Kasumi-1 (cell line): ENCODE measurements around the gene TMEM131.

ENCODE experiments used
- DNase-seq, 2 experiments: peaks; one replicate each; lab custom pipeline; 2025; lab: John Stamatoyannopoulos, UW

Gene TMEM131

DNA sequence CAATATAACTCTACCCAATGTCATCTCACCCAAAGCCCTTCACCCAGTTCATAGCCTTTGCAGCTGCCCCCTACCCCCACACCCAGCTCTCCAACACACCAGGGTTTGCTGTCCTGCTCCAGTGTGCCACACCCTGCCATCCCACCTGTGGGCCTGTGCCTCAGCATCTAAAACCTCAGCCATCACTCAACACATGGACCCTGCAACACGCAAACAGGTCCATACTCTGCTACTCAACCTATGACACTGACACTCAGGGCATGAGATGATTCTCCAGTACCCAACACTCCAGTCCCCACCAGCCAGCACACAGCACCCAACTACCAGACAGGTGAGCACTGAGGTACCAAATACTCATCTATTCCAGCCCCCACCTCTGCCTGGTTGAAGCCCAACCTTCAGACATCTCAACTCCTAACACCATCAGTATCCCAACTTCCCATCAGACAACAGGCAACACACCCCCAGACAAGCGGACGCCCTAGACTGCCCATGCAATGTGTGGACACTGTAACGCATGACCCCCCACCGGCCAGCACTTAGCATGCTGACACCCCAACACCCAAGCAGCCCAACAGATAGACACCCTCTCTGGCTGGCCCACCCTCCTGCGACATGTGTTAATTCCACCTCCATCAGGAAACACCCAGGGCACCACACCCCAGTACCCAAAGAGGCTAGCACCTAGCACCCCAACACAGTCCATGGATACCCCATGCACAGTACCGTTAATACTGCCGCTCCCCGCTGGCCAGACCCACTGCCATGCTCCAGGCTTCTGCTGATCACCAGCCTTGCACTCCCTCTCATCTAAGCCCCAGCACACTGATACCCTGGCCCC is 257.3 kb downstream of the TMEM131 start:
- no peak for DNase-seq

DNA sequence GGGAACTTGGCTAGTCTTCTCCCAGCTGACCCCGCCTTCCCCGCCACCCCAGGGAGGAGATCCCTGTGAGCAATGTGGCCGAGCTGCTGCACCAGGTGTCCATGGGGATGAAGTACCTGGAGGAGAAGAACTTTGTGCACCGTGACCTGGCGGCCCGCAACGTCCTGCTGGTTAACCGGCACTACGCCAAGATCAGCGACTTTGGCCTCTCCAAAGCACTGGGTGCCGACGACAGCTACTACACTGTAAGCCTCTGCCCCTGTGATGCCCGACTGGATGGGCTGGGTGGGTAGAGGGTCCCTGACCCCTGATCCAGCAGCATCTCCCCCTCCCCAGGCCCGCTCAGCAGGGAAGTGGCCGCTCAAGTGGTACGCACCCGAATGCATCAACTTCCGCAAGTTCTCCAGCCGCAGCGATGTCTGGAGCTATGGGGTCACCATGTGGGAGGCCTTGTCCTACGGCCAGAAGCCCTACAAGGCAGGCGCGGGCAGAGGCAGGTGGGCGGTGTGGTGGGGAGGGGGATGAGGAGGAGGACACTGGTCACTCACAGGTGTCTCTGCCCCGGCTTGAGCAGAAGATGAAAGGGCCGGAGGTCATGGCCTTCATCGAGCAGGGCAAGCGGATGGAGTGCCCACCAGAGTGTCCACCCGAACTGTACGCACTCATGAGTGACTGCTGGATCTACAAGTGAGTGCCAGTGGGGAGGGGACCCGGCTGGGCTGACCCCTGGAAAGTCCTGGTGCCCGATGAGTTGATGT is 258.1 kb downstream of the TMEM131 start:
- no peak for DNase-seq

DNA sequence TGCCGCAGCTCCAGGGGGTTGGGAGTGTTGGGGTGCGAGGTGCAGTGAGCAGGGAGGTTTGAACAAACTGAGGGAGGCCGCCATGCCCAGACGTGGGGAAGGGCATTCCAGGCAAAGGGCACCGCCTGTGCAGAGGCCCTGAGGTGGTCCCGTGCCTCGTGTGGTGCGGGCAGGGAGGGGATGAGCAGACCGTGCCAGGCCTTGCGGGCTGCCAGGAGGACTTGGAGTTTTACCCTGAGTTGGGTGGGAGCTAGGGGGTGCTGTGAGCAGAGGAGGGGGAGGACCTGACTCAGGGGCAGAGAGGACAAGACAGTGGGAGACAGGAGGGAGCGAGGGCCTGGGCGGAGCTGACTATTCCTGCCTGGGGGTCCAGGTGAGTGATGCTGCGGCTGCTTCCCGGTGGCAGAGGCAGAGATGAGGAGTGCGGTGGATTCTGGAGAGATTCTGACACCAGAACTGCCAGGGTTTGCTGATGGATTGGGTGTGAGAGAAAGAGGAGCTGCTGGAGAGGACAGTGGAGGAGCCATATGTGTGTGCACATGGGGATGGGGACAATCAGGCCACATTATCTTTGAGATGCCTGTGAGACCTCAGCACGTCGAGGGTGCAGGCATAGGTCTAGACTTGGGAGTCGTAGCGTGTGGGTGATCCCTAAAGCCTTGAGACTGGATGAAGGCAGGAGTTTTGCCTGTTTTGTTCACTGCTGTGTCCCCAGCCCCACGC is 259.0 kb downstream of the TMEM131 start:
- no peak for DNase-seq

DNA sequence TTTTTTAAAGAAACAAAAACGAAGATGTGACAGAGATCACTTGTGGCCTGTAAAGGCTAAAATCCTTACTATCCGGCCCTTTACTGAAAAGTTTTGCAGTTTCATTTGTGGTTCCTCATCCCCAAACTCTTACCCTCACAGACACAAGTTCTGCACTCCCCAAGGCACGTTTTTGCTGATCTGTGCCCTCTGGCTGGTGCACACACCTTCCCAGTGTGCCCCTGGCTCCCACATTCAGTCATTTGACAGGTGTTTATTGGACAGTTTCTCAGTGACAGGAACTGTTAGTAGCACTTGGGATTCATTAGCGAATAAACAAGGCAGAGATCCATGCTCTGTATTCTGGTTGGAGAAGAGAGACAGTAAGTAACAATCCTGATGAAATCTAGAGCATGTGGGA is 259.6 kb downstream of the TMEM131 start:
- DNase-seq = no peak

DNA sequence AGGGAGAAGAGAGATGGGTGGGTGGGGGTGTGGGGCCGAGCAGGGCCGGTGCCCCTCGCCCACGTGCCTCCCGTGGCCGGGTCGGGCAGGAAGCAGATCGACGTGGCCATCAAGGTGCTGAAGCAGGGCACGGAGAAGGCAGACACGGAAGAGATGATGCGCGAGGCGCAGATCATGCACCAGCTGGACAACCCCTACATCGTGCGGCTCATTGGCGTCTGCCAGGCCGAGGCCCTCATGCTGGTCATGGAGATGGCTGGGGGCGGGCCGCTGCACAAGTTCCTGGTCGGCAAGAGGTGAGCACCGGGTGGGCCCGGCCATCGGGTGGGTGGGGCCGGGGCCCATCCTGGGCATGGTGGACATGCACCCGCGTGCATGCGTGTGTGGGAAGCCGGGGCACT is 260.6 kb downstream of the TMEM131 start:
- DNase-seq = no peak

DNA sequence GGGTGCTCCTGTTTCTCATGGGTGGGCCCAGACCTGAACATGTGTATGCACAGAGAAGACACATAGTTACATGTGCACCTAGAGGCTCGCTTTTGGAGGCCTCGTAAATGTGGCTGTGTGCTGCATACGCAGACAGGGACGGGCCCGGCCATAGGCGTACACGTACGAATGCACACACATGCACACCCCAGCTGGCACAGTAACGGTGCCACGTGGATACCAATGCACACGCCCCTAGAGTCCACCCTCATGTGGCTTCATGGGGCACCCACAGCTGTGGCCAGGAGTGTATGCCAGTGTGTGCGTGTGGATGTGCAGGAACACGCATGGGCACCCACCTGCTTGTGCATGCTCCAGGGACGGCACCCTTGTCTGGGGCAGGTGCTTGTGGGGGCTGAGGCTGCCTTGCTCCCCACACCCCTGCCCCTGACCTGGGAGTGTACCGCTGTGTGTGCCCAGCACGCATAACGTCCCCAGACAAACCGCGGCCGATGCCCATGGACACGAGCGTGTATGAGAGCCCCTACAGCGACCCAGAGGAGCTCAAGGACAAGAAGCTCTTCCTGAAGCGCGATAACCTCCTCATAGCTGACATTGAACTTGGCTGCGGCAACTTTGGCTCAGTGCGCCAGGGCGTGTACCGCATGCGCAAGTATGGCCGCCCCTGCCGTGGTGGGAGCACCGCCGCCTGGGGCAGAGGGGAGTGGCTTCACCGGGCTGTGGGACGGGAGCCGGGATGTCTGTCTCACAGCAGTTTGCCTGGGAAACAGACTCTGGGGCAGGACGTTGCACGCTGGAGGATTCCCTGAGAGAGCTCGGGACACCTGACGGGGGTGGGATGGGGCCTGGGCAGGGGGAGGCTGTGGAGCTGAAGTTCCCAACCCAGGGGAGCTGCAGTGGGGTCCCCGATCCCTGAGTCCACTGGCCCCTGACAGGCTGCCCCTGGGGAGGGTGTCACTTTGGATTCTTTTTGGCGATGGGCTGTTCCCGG is 261.4 kb downstream of the TMEM131 start:
- no peak for DNase-seq

DNA sequence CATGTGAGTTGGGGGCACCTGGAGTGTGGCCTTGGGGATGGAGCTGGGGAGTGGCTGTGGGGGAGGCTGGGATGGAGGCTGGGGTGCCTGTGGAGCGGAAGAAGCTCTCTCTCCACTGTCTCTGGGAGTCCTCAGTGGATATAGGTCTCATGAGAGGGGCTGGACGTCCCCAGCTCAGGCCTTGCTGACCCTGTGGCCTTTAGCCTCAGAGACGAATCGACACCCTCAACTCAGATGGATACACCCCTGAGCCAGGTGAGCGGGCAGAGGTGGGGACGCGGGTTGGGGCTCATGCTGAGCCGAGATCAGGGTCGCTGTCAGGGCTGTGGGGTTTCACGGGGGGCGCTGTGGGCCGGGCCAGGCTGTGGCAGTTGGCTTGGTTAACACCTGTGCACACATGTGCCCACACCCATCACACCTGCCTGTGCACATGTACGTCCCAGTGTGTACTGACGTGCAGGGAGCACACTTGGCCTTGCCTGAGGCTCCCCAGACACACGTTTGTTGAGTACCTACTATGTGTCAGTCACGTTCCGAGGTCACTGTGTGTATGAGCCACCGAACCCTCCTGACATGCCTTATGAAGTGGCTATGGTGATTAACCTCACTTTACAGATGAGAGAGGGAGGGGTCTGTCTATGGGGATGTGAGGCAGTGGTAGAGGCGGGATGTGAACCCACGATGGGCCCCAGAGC is 262.3 kb downstream of the TMEM131 start:
- no peak for DNase-seq

DNA sequence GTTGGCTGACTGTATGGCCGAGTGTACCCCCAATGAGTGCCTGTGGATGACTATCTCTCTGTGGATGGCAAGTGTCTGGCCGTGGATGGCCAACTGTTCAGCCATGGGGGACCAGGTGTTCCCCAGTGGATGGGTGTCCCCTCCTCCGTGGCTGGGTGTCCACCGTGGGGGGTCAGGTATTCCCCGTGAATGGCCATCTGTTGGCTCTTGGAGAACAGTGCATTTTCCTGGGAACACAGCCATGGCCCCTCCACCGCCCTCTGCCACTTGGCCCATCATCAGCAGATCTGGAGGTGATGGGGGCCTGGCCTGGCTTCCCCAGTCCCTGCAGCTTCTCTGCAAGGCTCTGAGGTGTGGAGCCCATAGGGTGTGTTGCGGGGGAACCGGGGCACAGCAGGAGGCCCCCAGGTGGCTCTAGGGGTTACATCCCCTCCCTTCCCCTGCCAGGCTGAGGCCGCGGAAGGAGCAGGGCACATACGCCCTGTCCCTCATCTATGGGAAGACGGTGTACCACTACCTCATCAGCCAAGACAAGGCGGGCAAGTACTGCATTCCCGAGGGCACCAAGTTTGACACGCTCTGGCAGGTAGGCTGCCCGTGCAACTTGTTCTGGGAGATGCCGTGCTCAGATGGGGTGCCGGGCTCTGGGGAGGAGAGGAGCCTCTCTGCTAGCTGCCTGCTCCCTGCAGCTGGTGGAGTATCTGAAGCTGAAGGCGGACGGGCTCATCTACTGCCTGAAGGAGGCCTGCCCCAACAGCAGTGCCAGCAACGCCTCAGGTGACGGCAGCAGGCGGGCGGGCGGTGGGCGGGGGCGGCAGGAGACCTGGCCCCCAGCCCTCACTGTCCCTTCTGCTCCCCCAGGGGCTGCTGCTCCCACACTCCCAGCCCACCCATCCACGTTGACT is 263.1 kb downstream of the TMEM131 start:
- no peak for DNase-seq

DNA sequence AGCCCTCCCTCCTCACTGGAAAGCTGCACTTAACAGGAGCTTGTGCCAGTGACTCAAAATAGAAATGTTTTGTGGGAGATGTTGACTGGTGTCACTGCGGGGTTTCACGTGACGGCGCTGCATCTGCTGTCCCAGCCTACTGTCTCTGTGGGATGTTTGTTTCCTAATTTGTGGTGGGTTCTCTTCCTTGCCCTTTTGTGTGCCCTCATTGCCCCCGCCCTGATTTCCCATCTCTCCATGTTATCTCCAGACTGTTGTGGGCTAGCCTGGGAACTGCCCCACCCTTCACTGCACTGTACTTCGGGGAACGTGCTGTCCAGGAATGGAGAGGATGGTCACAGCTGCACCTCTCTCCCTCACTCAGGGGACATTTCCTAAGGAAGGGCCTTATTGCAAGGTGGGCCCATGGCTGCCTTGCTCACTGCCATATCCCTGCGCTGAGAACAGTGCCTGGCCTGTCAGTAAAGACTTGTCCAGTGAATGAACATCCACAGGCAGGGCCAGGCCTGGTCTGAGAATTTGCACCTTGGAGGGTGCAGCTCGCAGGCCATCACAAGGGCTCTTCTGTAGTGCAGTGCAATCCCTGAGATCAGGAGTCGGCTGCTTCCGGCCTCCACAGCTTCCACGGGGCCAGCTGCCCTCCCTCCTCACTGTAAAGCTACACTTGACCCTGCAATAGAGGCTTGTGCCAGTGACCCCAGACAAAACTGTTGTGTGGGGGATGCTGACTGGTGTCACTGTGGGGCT is 264.3 kb downstream of the TMEM131 start:
- no peak for DNase-seq

DNA sequence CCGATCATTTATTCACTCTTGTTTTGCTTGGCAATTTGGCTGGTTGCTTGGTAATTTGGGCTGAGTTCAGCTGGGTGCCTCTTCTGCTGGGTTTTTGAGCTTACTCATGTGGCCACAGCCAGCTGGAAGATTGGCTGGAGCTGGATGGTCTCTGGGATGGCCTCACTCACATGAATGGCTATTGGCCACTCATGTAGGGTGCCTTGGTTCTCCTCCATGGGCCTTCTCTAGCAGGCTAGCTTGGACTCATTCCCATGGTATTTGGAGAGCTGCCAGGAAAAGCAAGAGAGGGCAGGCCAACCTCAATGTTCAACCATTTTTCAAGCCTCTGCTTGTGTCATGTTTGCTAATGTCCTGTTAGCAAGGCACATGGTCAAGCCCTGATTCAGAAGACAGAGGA is 265.5 kb downstream of the TMEM131 start:
- DNase-seq = no peak

DNA sequence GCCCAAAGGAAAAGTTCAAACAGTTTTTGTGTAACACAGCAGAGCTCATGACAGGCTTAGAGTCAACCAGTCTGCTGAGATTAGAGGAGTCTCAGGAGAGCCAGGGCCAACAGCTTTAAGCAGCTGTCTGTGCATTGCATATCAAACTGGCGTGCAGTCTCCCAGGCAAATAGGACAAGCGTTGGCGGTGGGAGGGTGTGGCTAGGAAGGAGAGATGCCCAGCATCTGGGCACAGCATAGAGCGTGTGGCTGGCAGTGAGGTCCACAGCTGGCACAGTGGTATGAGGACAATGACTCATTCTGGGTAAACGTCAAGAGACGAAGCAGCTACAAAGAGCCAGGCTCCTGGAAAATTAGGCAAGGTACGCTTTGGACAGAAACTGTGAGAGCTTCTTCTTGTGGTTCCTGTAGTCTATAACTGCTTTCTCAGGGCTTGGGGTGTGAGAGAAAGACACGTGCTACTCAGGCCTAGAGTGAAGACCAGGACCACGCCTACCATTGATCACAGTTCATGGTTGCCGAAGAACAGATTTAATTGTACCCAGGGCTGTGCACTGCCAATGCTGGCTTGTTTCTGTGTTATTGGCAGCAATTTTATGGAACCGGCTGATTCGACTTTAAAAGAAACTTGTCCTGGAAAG is 267.5 kb downstream of the TMEM131 start:
- no peak for DNase-seq

DNA sequence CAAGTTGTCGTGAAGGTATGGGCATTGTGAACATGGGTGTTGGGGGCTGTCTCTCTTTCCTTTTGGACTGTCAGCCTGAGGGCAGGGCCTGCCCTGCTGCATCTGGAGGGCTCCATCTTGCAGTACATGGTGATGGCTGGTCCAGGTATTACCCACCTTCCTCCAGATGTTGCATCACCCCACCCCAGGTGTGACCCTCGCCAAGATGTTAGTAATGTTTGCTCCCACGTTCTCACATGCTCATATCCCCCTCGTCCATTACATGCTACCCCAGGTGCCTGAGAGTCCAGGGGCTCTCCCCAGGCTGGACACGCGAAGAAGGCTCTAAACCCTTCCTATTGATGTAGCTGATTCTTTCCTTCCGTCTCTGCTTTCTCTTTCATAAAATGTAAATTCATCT is 268.5 kb downstream of the TMEM131 start:
- no peak for DNase-seq

DNA sequence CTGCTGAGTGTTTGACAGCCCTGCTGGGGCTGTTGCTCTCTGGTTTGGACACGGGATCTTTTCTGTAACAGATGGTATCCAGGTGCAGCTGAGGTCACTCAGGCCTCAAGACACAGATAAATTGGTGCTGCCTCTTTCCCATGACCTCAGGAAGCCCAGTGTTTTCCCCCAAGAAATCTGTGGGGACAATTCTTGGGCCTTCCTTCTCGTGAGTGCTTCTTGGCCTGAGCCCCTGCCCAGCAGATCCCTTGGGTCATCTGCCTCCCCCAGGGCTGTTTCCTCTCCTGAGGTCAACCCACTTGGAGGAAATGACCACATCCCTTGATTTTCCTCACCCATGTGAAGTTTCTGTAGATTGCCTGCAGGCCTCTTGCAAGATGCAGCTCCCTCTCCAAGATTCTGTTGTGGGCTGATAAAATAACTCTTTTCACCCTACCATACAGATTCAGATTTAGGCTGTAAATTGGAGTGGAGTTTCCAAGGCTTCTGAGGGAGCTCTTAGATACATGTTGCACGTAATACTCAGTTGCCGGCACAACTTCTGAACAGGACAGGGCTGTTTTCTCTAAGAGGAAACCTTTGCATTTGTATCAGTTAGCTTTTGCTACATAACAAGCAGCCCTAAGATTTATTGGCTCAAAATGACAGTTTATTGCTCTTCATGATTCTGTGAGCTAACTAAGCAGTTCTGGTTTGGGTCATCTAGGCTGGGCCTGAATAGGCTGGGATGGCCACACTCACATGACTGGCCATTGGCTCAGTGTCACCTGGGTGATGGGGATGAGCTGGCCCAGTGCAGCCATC is 269.3 kb downstream of the TMEM131 start:
- no peak for DNase-seq

DNA sequence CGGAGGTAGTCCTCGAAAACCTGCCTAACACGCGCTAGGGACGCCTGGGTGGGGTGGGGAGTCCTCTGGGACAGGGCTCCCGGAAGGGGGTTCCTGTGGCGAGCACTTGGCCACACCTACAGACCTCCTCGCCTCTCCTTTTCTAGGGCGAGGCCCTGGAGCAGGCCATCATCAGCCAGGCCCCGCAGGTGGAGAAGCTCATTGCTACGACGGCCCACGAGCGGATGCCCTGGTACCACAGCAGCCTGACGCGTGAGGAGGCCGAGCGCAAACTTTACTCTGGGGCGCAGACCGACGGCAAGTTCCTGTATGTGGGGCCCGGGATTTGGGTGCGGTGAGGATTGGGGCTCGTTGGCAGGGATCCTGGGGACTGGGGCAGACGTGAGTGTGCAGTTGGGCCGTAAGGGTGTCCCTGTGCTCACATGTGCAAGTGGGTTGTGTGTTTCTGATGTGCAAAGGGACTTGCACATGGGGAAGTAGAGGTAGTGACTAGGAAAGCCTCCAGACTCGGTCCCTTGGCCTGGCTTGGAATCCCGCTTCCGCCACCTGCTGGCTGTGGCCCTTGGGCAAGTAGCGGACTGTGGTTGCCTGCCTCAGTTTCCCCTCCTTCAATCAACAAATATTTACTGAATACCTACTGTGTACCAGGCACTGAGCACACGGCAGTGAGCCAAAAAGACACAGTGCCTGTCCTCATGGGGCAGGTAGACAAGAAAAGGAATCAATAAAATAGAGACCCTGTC is 270.6 kb downstream of the TMEM131 start:
- DNase-seq = no peak

DNA sequence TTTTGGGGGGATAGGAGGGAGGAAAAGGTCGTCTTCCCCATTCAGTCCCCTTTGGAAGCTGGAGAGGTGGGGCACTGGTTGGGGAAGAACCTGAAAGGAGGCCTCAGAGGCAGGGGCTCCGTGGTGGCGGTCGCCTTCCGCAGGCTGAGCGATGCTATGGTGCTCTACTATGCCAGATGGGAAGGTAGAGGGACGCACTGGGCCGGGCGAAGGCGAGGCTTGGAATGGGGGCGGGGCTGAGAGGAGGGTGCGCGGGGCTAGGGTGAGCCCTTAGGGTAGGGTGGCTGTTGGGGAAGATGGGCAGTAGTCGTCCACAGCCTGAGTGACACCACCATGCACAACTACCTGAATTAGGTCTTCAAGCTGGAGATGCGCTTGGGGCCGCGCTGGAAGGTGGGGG is 271.2 kb downstream of the TMEM131 start:
- DNase-seq = no peak

DNA sequence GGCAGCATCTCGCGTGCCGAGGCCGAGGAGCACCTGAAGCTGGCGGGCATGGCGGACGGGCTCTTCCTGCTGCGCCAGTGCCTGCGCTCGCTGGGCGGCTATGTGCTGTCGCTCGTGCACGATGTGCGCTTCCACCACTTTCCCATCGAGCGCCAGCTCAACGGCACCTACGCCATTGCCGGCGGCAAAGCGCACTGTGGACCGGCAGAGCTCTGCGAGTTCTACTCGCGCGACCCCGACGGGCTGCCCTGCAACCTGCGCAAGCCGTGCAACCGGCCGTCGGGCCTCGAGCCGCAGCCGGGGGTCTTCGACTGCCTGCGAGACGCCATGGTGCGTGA is 271.7 kb downstream of the TMEM131 start:
- DNase-seq = no peak
